Measurements from ENCODE around the gene COBL. TPM values are rescaled to one million over a fixed set of nuclear protein-coding genes. Genes with fewer than 3 reads are reported as not detected.
A peak's percentile ranks its signal among the peaks of the same experiment; 100 is the strongest.

COBL gene
- total RNA-seq, 6 experiments from 2014 or later: 21.5 to 35.9 (median 24.6) TPM

- intact Hi-C loops (cut with DNase I): no loop called here
- DNase-seq: peak in 1 of 3 donors; percentile 23
These were observed 290.3 kb downstream of the COBL start for GRCh38 chr7:51026341-51026740.

GRCh38 chr7:51025668-51026067 is 290.9 kb downstream of the COBL start:
- DNase-seq (peak in 1 of 3 donors; percentile 14), ATAC-seq (peak in 1 of 4 donors; percentile 57)
- Histone ChIP-seq H3K4me3 (no peak overlapping the region), H3K4me1 (no peaks in the 10 kb centered on the region), H3K9me3 (no peaks in the 10 kb centered on the region), H3K27me3 (no peaks in the 10 kb centered on the region), H3K27ac (no peak overlapping the region), H3K36me3 (peaks cover 0 to 24% (median 4%) of the 10 kb centered on the region in 4 donors)
- intact Hi-C loops (cut with DNase I): no loop called here
- TF ChIP-seq POLR2A (IDR thresholded peaks at IDR 0.05) (no peak), CTCF (IDR thresholded peaks at IDR 0.05) (no peak)
- WGBS (ENCODE audit: insufficient coverage, low coverage, low lambda C conversion rate, missing lambda C conversion rate): 21% methylated on average over 2 of the region's 2 CpGs

More at GRCh38 chr7:51026341-51026740, 290.3 kb downstream of the COBL start:
- Histone ChIP-seq H3K9me3 (no peaks in the 10 kb centered on the region), H3K4me3 (no peak overlapping the region), H3K27me3 (no peaks in the 10 kb centered on the region), H3K27ac (no peak overlapping the region), H3K36me3 (peaks cover 0 to 28% (median 4%) of the 10 kb centered on the region in 4 donors), H3K4me1 (no peaks in the 10 kb centered on the region)
- WGBS (ENCODE audit: insufficient coverage, low coverage, low lambda C conversion rate, missing lambda C conversion rate): 100% methylated on average over 3 of the region's 12 CpGs
- TF ChIP-seq POLR2A (IDR thresholded peaks at IDR 0.05): no peak
- TF ChIP-seq CTCF (IDR thresholded peaks at IDR 0.05): no peak
- no peak for ATAC-seq

GRCh38 chr7:51024867-51025266 is 291.7 kb downstream of the COBL start:
- no peaks in the 10 kb centered on the region for H3K27me3 ChIP-seq
- no peaks in the 10 kb centered on the region for H3K4me1 ChIP-seq
- intact Hi-C loops (cut with DNase I): no loop called here
- ATAC-seq: no peak
- H3K4me3 ChIP-seq: no peak overlapping the region
- DNase-seq: peak in 1 of 3 donors; percentile 30
- H3K27ac ChIP-seq: no peak overlapping the region
- TF ChIP-seq POLR2A (IDR thresholded peaks at IDR 0.05) (no peak), CTCF (IDR thresholded peaks at IDR 0.05) (no peak)
- peaks cover 0 to 20% (median 4%) of the 10 kb centered on the region in 4 donors for H3K36me3 ChIP-seq
- no peaks in the 10 kb centered on the region for H3K9me3 ChIP-seq
- WGBS (ENCODE audit: insufficient coverage, low coverage, low lambda C conversion rate, missing lambda C conversion rate): no CpG with 5 or more reads among the region's 16 CpGs

- intact Hi-C loops (cut with DNase I): no loop called here
- TF ChIP-seq POLR2A (IDR thresholded peaks at IDR 0.05) (no peak), CTCF (IDR thresholded peaks at IDR 0.05) (no peak)
These were observed 293.1 kb downstream of the COBL start for GRCh38 chr7:51023547-51023946.

GRCh38 chr7:51022821-51023220 is 293.8 kb downstream of the COBL start:
- Histone ChIP-seq H3K36me3 (peaks cover 0 to 3% (median 0%) of the 10 kb centered on the region in 4 donors), H3K4me1 (no peaks in the 10 kb centered on the region), H3K4me3 (no peak overlapping the region), H3K9me3 (no peaks in the 10 kb centered on the region), H3K27me3 (no peaks in the 10 kb centered on the region), H3K27ac (no peak overlapping the region)
- 86% methylated on average over 5 of the region's 6 CpGs for WGBS (ENCODE audit: insufficient coverage, low coverage, low lambda C conversion rate, missing lambda C conversion rate)
- intact Hi-C loops (cut with DNase I): no loop called here
- ATAC-seq (no peak), DNase-seq (peak in 1 of 3 donors; percentile 4)
- TF ChIP-seq POLR2A (IDR thresholded peaks at IDR 0.05) (no peak), CTCF (IDR thresholded peaks at IDR 0.05) (no peak)

More at GRCh38 chr7:51023547-51023946, 293.1 kb downstream of the COBL start:
- peaks cover 0 to 9% (median 0%) of the 10 kb centered on the region in 4 donors for H3K36me3 ChIP-seq
- no peak overlapping the region for H3K4me3 ChIP-seq
- WGBS (ENCODE audit: insufficient coverage, low coverage, low lambda C conversion rate, missing lambda C conversion rate): 100% methylated on average over 1 of the region's 9 CpGs
- no peaks in the 10 kb centered on the region for H3K4me1 ChIP-seq
- no peak for ATAC-seq
- H3K27me3 ChIP-seq: no peaks in the 10 kb centered on the region
- DNase-seq: peak in 1 of 3 donors; percentile 22
- H3K9me3 ChIP-seq: no peaks in the 10 kb centered on the region
- H3K27ac ChIP-seq: no peak overlapping the region

Measured in right lobe of liver (tissue), 6 donors.